Gastrocnemius medialis (tissue), 4 donors: Measurements from ENCODE around the gene GRM5. TPM values are rescaled to one million over a fixed set of nuclear protein-coding genes. Genes with fewer than 3 reads are reported as not detected.

Experiments used
- ATAC-seq, 2 donors: fragments of 150-250 bp; one replicate each; pipeline ENCODE4 v1.9.1; 2016
- DNase-seq, 2 donors: peaks; one replicate each; pipeline ENCODE4 v3.0.0-alpha.2; 2019
- H3K27ac ChIP-seq, 4 donors: fragments of 200-600 bp; sonication (generic); 1 replicate in 1 of 4; 2 replicates in 3 of 4; pipeline ENCODE4 v1.5.1; 2016 to 2018; ENCODE audit warnings: mild to moderate bottlenecking in 2 of 4, moderate library complexity in 1 of 4
- H3K27me3 ChIP-seq, 3 donors: fragments of 200-600 bp; sonication (generic) in 2 of 3; 1 replicate in 1 of 3; 2 replicates in 2 of 3; pipeline versions ENCODE4 v1.5.1 to v1.6.0; 2016 to 2019; ENCODE audit warnings: mild to moderate bottlenecking in 1 of 3, moderate library complexity in 1 of 3
- H3K36me3 ChIP-seq, 2 donors: fragments of 200-600 bp; sonication (generic) in 1 of 2; one replicate each; pipeline ENCODE4 v1.5.1; 2017 to 2018
- H3K4me1 ChIP-seq, 2 donors: fragments of 200-600 bp; sonication (generic) in 1 of 2; one replicate each; pipeline ENCODE4 v1.5.1; 2016 to 2017; ENCODE audit warnings: mild to moderate bottlenecking in 2 of 2
- H3K4me3 ChIP-seq, 4 donors: fragments of 200-600 bp; sonication (generic) in 3 of 4; 1 replicate in 1 of 4; 2 replicates in 3 of 4; pipeline ENCODE4 v1.5.1; 2016 to 2019; ENCODE audit warnings: mild to moderate bottlenecking in 2 of 4
- H3K9me3 ChIP-seq, 3 donors: fragments of 200-600 bp; sonication (generic) in 2 of 3; 1 replicate in 1 of 3; 2 replicates in 2 of 3; pipeline ENCODE4 v1.5.1; 2016 to 2019
- POLR2A ChIP-seq, 2 donors: fragments of 450-650 bp; IDR thresholded peaks; one replicate each; pipeline ENCODE4 v1.6.1; 2017; ENCODE audit warnings: antibody characterized with exemption in 2 of 2, mild to moderate bottlenecking in 2 of 2, moderate library complexity in 2 of 2
- in situ Hi-C, 4 donors: fragments of 200-750 bp; cut with MboI; loops; one replicate each; pipeline versions ENCODE4 v1.15.0 to v1.8.0; 2017; ENCODE audit warnings: low sequenced_read_pairs in 4 of 4
- intact Hi-C: fragments of 100-400 bp; cut with DNase I; formaldehyde crosslinking; loops from one replicate; pipeline ENCODE4 v1.15.1; 2023; ENCODE audit warnings: low total_unique reads
- total RNA-seq, 4 donors: library from RNA; depleted of rRNA; stranded (reverse); fragments of >200 nt; gene quantifications; one replicate each; pipeline versions ENCODE4 v1.1.0 to v1.2.3, GENCODE V29; 2016
- TF ChIP-seq, protein P1 (sequence below), 5 experiments: fragments of 450-650 bp in 3 of 5; fragments of 200-600 bp in 2 of 5; sonication (generic) in 2 of 5; IDR thresholded peaks in 4 of 5; conservative IDR thresholded peaks in 1 of 5; 1 replicate in 4 of 5; 2 replicates in 1 of 5; pipeline ENCODE4 v1.5.1; 2016 to 2019; ENCODE audit warnings: antibody characterized with exemption in 5 of 5, mild to moderate bottlenecking in 3 of 5, moderate library complexity in 3 of 5

Gene GRM5
- total RNA-seq, 4 donors from 2014 or later: not detected

GRCh38 chr11:88801484-88802123 lies 264.2 kb downstream of the GRM5 start:
- no peak overlapping the region for H3K4me3 ChIP-seq
- no peaks in the 10 kb centered on the region for H3K9me3 ChIP-seq
- H3K27me3 ChIP-seq: no peaks in the 10 kb centered on the region
- ATAC-seq: no peak
- intact Hi-C loops: no loop called here
- no peaks in the 10 kb centered on the region for H3K36me3 ChIP-seq
- in situ Hi-C loops: no loop called here
- no peak for TF ChIP-seq POLR2A (IDR thresholded peaks at IDR 0.05)
- TF ChIP-seq, protein P1, sequence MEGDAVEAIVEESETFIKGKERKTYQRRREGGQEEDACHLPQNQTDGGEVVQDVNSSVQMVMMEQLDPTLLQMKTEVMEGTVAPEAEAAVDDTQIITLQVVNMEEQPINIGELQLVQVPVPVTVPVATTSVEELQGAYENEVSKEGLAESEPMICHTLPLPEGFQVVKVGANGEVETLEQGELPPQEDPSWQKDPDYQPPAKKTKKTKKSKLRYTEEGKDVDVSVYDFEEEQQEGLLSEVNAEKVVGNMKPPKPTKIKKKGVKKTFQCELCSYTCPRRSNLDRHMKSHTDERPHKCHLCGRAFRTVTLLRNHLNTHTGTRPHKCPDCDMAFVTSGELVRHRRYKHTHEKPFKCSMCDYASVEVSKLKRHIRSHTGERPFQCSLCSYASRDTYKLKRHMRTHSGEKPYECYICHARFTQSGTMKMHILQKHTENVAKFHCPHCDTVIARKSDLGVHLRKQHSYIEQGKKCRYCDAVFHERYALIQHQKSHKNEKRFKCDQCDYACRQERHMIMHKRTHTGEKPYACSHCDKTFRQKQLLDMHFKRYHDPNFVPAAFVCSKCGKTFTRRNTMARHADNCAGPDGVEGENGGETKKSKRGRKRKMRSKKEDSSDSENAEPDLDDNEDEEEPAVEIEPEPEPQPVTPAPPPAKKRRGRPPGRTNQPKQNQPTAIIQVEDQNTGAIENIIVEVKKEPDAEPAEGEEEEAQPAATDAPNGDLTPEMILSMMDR (IDR thresholded peaks at IDR 0.05 in 4 of 5, conservative IDR thresholded peaks at IDR 0.05 in 1 of 5): no peak
- no peaks in the 10 kb centered on the region for H3K4me1 ChIP-seq
- H3K27ac ChIP-seq: no peak overlapping the region
- no peak for DNase-seq

DNA sequence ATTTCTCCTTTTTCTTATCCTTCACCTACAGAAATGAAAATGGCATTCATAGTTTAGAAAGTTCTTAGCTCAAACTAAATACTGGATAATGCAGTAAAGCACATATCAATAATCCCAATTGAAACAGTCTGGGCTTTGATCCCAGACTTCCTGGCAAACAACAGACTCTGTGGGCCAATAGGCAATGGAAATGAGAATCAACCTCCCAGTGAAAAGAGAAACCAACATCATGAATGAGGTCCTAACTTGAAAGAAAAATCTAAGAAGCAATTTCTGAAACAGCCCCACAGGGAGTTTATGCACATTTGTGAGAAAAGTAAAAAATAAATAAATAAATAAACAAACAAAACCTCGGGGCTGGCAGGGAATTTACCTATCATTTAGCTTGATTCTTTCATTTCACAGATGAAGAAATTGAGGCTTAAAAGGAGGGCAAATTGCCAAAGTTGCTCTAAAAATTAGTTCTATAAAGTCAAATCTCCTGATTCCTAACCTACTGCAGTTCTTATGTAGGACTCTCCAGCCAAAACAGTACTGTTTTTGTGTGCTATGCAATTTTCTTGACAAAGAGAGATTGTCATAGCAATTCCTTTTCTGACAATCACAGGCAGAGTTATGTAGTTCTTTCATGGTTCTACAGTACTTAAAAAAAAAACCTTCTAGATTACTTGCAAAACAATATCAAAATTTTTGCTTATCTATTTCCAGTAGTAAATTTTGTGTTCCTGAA lies 265.8 kb downstream of the GRM5 start:
- intact Hi-C loops: no loop called here
- in situ Hi-C loops: no loop called here
- no peak overlapping the region for H3K27ac ChIP-seq
- no peaks in the 10 kb centered on the region for H3K9me3 ChIP-seq
- no peaks in the 10 kb centered on the region for H3K36me3 ChIP-seq
- TF ChIP-seq, protein P1 (IDR thresholded peaks at IDR 0.05 in 4 of 5, conservative IDR thresholded peaks at IDR 0.05 in 1 of 5): no peak
- no peak overlapping the region for H3K4me3 ChIP-seq
- ATAC-seq: no peak
- H3K27me3 ChIP-seq: no peaks in the 10 kb centered on the region
- no peak for DNase-seq
- H3K4me1 ChIP-seq: no peaks in the 10 kb centered on the region

DNA sequence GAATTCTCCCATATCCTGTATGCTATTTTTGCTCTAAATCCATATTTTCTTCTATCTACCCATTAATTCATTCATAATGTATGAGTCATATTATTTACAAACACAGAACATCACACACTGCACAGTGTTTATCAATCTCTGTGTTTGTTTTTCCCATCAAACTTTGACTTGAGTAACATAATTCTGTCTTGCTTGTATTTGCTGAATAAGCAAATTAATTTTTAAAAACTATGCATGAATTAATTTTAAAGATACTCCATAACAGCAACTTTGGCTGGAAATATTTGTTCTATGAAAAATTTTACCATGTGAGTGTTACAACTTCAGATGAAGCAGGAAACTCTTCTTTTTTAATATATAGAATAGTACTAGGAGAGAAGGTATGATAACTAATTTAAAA lies 275.6 kb downstream of the GRM5 start:
- no peak overlapping the region for H3K27ac ChIP-seq
- TF ChIP-seq POLR2A (IDR thresholded peaks at IDR 0.05): no peak
- TF ChIP-seq, protein P1 (IDR thresholded peaks at IDR 0.05 in 4 of 5, conservative IDR thresholded peaks at IDR 0.05 in 1 of 5): no peak
- no peaks in the 10 kb centered on the region for H3K9me3 ChIP-seq
- in situ Hi-C loops (no loop called here), intact Hi-C loops (no loop called here)
- ATAC-seq (no peak), DNase-seq (no peak)
- H3K4me1 ChIP-seq: no peaks in the 10 kb centered on the region
- H3K36me3 ChIP-seq: no peaks in the 10 kb centered on the region
- H3K4me3 ChIP-seq: no peak overlapping the region
- no peaks in the 10 kb centered on the region for H3K27me3 ChIP-seq

- ATAC-seq (no peak), DNase-seq (no peak)
- Histone ChIP-seq H3K9me3 (no peaks in the 10 kb centered on the region), H3K27ac (no peak overlapping the region), H3K27me3 (no peaks in the 10 kb centered on the region), H3K4me1 (no peaks in the 10 kb centered on the region), H3K36me3 (no peaks in the 10 kb centered on the region), H3K4me3 (no peak overlapping the region)
- in situ Hi-C loops (no loop called here), intact Hi-C loops (no loop called here)
- TF ChIP-seq, protein P1 (IDR thresholded peaks at IDR 0.05 in 4 of 5, conservative IDR thresholded peaks at IDR 0.05 in 1 of 5): no peak
- no peak for TF ChIP-seq POLR2A (IDR thresholded peaks at IDR 0.05)
Measured at GRCh38 chr11:88779577-88779976, 286.2 kb downstream of the GRM5 start.
